ES-I3 (cell line): Measurements from ENCODE around the gene MCF2L.
A peak's percentile ranks its signal among the peaks of the same experiment; 100 is the strongest.
"Not testable (repeated sequence)": the region's sequence is repeated elsewhere in the genome, so short reads cannot be mapped to it uniquely, and the experiment has no call there.

Experiments
- H3K36me3 ChIP-seq: 2 replicates; pipeline ENCODE4 v1.6.1; 2013; ENCODE audit warnings: mild to moderate bottlenecking, low read length, control low read depth, moderate library complexity; ENCODE audit not compliant: insufficient read depth
- H3K4me1 ChIP-seq: 2 replicates; pipeline ENCODE4 v1.6.1; 2013; ENCODE audit warnings: mild to moderate bottlenecking, control low read depth, low read length; ENCODE audit not compliant: insufficient read depth
- H3K9ac ChIP-seq: 2 replicates; pipeline ENCODE4 v1.6.1; 2013; ENCODE audit warnings: low read depth, mild to moderate bottlenecking, low read length, moderate library complexity
- H3K9me3 ChIP-seq: 2 replicates; pipeline ENCODE4 v1.6.1; 2013; ENCODE audit warnings: mild to moderate bottlenecking, low read length, moderate library complexity; ENCODE audit not compliant: control insufficient read depth, insufficient read depth

MCF2L gene

DNA sequence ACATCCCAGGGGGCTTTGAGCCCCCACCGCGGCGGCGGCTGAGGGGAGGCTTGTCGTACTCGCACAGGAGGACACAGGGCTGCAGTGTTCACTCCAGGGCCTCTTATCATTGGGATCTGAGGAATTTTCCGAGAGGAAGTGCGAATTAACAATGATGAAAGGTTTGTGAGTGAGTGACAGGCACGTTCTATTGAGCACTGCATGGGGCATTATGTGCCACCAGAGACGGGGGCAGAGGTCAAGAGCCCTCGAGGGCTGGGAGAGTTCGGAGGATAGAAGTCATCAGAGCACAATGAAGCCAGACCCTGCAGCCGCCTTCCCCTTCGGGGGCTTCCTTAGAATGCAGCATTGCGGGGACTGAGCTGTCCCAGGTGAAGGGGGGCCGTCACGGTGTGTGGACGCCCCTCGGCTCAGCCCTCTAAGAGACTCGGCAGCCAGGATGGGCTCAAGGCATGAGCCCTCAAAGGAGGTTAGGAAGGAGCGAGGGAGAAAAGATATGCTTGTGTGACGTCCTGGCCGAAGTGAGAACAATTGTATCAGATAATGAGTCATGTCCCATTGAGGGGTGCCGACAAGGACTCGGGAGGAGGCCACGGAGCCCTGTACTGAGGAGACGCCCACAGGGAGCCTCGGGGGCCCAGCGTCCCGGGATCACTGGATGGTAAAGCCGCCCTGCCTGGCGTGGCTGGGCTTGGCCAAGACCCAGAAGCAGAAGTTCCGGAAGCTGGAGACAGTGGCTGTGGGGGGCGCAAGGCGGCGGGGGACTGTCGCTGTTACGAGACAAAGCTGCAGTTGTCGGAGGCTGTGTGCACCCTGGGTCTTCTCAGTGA lies 53.9 kb downstream of the MCF2L start:
- Histone ChIP-seq H3K9me3 (no peaks in the 10 kb centered on the region), H3K36me3 (no peaks in the 10 kb centered on the region), H3K9ac (peak overlapping the region; percentile 29), H3K4me1 (peaks cover 15% of the 10 kb centered on the region)

DNA sequence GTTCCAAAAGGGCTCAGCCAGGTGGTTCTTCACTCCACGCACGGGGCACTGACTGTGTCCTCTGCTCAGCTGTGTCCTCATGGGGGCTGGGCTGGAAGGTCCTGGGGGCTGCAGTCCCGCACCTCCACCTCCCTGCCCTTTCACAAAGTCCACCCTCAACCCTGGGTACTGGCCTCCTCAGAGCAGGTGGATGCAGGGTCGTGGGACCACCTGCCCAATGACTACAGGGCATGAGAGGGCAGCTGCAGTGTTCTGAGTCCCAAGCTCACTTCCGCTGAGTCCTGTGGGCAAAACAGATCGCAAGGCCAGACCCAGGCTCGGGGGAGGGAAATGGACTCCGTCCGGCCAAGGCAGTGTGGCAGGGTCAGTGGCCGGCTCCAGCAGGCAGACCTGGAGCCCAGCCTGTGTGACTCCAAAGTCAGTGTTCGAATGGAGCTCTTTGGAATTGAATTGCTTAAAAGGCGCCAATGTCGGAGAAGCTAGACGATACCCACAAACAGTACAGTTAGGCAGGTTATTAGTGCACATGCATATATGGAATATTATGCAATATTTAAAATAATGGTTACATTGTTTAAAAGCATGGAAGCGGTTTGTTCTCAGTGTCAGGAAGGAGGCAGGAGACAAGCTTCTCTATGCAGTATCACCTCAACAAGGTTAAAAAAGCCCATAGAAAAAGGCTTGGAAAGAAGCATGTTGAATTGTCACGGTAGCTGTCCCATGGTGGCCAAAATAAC lies 54.8 kb downstream of the MCF2L start:
- H3K9me3 ChIP-seq, result no peaks in the 10 kb centered on the region
- peaks cover 15% of the 10 kb centered on the region for H3K4me1 ChIP-seq
- no peak overlapping the region for H3K9ac ChIP-seq
- H3K36me3 ChIP-seq, result no peaks in the 10 kb centered on the region

GRCh38 chr13:113024466-113024865 lies 55.5 kb downstream of the MCF2L start:
- peaks cover 15% of the 10 kb centered on the region for H3K4me1 ChIP-seq
- no peak overlapping the region for H3K9ac ChIP-seq
- no peaks in the 10 kb centered on the region for H3K9me3 ChIP-seq
- H3K36me3 ChIP-seq, result no peaks in the 10 kb centered on the region

DNA sequence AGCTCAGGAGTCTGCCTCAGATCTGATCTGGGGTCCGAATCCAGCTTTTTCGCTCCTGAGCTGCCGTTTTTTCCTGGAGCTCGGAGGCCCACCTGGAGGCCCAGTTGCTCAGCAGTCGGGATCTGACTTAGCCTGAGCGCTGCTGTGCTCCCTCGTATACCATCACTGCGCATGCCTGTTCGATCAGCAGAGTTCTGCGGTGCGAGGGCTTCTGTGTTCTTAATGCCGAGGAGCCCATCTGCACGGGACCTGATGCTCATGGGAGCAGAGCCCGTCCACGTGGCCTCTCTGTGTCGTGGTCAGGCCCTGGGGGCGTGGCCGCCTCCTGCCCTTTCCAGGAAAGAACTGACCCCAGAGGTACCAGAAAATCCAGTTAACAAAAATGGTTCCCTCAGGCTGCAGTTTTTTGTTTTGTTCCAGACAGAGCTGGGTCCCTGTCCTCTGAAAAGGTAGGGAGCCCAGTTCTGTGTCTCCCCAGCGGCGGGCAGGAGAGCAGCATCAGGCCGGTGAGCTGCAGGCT lies 57.4 kb downstream of the MCF2L start:
- Histone ChIP-seq H3K4me1 (peaks cover 15% of the 10 kb centered on the region), H3K36me3 (no peaks in the 10 kb centered on the region), H3K9ac (no peak overlapping the region), H3K9me3 (no peaks in the 10 kb centered on the region)

GRCh38 chr13:113027095-113027494 lies 58.1 kb downstream of the MCF2L start:
- peaks cover 15% of the 10 kb centered on the region for H3K4me1 ChIP-seq
- no peaks in the 10 kb centered on the region for H3K36me3 ChIP-seq
- H3K9ac ChIP-seq, result no peak overlapping the region
- H3K9me3 ChIP-seq, result no peaks in the 10 kb centered on the region

- no peak overlapping the region for H3K9ac ChIP-seq
- H3K4me1 ChIP-seq, result peaks cover 15% of the 10 kb centered on the region
- no peaks in the 10 kb centered on the region for H3K36me3 ChIP-seq
- H3K9me3 ChIP-seq, result no peaks in the 10 kb centered on the region
Measured at GRCh38 chr13:113027566-113027965, 58.6 kb downstream of the MCF2L start.

- no peaks in the 10 kb centered on the region for H3K36me3 ChIP-seq
- no peak overlapping the region for H3K9ac ChIP-seq
- no peaks in the 10 kb centered on the region for H3K9me3 ChIP-seq
- peaks cover 9% of the 10 kb centered on the region for H3K4me1 ChIP-seq
Measured at GRCh38 chr13:113028336-113029060, 59.5 kb downstream of the MCF2L start.

GRCh38 chr13:113029061-113029445 lies 60.0 kb downstream of the MCF2L start:
- H3K36me3 ChIP-seq, result no peaks in the 10 kb centered on the region
- no peaks in the 10 kb centered on the region for H3K9me3 ChIP-seq
- H3K9ac ChIP-seq, result no peak overlapping the region
- peaks cover 4% of the 10 kb centered on the region for H3K4me1 ChIP-seq

GRCh38 chr13:113029487-113030258 lies 60.7 kb downstream of the MCF2L start:
- H3K9ac ChIP-seq, result no peak overlapping the region
- H3K36me3 ChIP-seq, result no peaks in the 10 kb centered on the region
- no peaks in the 10 kb centered on the region for H3K9me3 ChIP-seq
- no peaks in the 10 kb centered on the region for H3K4me1 ChIP-seq

DNA sequence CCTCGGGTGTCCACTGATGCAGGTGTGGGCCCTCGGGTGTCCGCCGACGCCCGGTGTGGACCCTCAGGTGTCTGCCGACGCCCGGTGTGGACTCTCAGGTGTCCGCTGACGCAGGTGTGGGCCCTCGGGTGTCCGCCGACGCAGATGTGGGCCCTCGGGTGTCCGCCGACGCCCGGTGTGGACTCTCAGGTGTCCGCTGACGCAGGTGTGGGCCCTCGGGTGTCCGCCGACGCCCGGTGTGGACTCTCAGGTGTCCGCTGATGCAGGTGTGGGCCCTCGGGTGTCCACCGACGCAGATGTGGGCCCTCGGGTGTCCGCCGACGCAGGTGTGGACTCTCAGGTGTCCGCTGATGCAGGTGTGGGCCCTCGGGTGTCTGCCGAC lies 61.2 kb downstream of the MCF2L start:
- not testable (repeated sequence) for H3K9ac ChIP-seq, H3K4me1 ChIP-seq, H3K36me3 ChIP-seq, H3K9me3 ChIP-seq

GRCh38 chr13:113031465-113031864 lies 62.5 kb downstream of the MCF2L start:
- H3K9me3 ChIP-seq, result no peaks in the 10 kb centered on the region
- H3K9ac ChIP-seq, result no peak overlapping the region
- no peaks in the 10 kb centered on the region for H3K36me3 ChIP-seq
- no peaks in the 10 kb centered on the region for H3K4me1 ChIP-seq

DNA sequence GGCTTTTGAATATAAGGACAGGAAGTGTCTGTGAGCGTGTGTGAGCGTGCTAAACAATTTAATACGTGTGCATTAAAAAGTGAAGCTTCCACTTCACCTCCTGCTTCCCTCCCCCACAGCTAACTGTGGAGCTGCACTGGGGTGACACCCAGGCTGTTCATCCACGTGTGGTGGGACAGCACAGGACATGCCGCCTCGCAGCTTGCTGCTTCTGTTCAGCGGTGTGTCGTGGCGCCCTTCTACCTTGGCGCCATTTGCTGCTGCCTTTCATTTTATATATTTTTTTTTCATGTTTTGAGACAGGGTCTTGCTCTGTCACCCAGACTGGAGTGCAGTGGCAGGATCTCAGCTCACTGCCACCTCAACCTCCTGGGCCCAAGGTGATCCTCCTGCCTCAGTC lies 63.3 kb downstream of the MCF2L start:
- H3K36me3 ChIP-seq, result no peaks in the 10 kb centered on the region
- no peak overlapping the region for H3K9ac ChIP-seq
- no peaks in the 10 kb centered on the region for H3K4me1 ChIP-seq
- H3K9me3 ChIP-seq, result no peaks in the 10 kb centered on the region

DNA sequence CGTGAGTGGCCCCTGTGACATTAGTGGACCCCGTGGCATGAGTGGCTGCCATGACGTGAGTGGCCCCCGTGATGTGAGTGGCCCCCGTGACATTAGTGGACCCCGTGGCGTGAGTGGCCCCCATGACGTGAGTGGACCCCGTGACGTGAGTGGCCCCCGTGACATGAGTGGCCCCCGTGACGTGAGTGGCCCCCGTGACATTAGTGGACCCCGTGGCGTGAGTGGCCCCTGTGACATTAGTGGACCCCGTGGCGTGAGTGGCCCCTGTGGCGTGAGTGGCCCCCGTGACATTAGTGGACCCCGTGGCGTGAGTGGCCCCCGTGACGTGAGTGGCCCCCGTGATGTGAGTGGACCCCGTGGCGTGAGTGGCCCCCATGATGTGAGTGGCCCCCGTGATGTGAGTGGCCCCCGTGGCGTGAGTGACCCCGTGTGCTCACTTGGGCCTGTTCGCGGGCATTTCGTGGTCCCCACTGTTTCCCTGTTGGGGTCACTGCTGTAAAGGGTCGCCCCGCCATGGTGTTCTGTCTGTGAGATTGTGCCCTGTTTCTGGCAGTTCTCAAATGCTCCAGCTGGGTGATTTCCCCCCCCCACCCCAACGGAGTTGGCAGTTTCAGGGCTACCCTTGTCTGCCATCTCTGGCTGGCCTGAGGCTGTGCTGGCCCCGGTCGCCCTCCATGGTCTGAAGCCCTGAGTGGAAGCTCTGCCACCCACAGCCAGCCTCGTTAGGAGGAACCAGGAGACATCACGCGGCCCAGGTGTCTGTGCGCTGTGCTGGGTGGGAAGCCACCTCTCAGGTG lies 64.2 kb downstream of the MCF2L start:
- Histone ChIP-seq H3K4me1 (no peaks in the 10 kb centered on the region), H3K36me3 (no peaks in the 10 kb centered on the region), H3K9ac (no peak overlapping the region), H3K9me3 (no peaks in the 10 kb centered on the region)
